Lower leg skin (tissue), 4 donors: ENCODE results near the gene FAM156B. TPM values are rescaled to one million over a fixed set of nuclear protein-coding genes. Genes with fewer than 3 reads are reported as not detected.
"Not testable (repeated sequence)": the region's sequence is repeated elsewhere in the genome, so short reads cannot be mapped to it uniquely, and the experiment has no call there.

Experiments used
- DNase-seq, 2 donors: peaks; one replicate each; pipeline ENCODE4 v3.0.0-alpha.2; 2019; ENCODE audit warnings: low spot score in 2 of 2
- H3K4me3 ChIP-seq: fragments of 200-600 bp; sonication (generic); 2 replicates; pipeline ENCODE4 v1.5.1; 2017; ENCODE audit warnings: mild to moderate bottlenecking, low read depth; ENCODE audit not compliant: poor library complexity, severe bottlenecking
- POLR2A ChIP-seq, 2 donors: fragments of 450-650 bp; IDR thresholded peaks; one replicate each; pipeline ENCODE4 v1.6.1; 2016 to 2017; ENCODE audit warnings: antibody characterized with exemption in 2 of 2, mild to moderate bottlenecking in 1 of 2, moderate library complexity in 1 of 2
- WGBS, 2 donors: methylation state at CpG; one replicate each; pipeline ENCODE4 v1.1.5; 2018; 5-methylcytosine and 5-hydroxymethylcytosine counted together
- intact Hi-C: fragments of 100-400 bp; cut with DNase I; formaldehyde crosslinking; loops from one replicate; pipeline ENCODE4 v1.15.0; 2023; ENCODE audit warnings: low total_unique reads
- total RNA-seq, 4 donors: library from RNA; depleted of rRNA; stranded (reverse); fragments of >200 nt; gene quantifications; one replicate each; pipeline ENCODE4 v1.1.0, GENCODE V29; 2016
- TF ChIP-seq, protein P1 (sequence below), 3 donors: fragments of 450-650 bp; IDR thresholded peaks; one replicate each; pipeline ENCODE4 v1.5.1; 2016; ENCODE audit warnings: antibody characterized with exemption in 3 of 3, mild to moderate bottlenecking in 3 of 3, moderate library complexity in 2 of 3

FAM156B gene
- total RNA-seq, 4 donors from 2014 or later = 42.6 to 50.9 (median 44.6) TPM

DNA sequence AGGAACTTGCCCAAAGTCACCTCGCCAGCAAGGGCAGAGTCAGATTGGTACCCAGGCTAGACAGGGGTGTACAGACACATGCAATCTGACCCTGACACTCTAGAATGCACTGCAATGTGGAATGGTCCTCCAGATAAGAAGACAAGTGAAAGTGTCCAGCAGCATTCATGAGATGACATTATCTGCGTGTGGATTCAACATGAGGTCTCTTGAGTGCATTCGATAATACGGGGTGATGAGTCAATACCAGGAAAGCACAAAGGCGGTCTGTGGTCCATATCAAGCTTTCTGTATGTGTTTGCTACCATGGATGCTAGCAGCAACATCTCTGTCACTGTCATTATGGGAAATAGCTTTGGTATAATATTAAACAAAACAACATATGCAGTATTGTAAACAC lies 22.5 kb upstream of the FAM156B start:
- 65 to 82% methylated on average over 5 of the region's 5 CpGs for WGBS, 2 donors
- DNase-seq = no peak
- no peak for TF ChIP-seq POLR2A (IDR thresholded peaks at IDR 0.05)
- TF ChIP-seq, protein P1, sequence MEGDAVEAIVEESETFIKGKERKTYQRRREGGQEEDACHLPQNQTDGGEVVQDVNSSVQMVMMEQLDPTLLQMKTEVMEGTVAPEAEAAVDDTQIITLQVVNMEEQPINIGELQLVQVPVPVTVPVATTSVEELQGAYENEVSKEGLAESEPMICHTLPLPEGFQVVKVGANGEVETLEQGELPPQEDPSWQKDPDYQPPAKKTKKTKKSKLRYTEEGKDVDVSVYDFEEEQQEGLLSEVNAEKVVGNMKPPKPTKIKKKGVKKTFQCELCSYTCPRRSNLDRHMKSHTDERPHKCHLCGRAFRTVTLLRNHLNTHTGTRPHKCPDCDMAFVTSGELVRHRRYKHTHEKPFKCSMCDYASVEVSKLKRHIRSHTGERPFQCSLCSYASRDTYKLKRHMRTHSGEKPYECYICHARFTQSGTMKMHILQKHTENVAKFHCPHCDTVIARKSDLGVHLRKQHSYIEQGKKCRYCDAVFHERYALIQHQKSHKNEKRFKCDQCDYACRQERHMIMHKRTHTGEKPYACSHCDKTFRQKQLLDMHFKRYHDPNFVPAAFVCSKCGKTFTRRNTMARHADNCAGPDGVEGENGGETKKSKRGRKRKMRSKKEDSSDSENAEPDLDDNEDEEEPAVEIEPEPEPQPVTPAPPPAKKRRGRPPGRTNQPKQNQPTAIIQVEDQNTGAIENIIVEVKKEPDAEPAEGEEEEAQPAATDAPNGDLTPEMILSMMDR (IDR thresholded peaks at IDR 0.05) = no peak
- no peak overlapping the region for H3K4me3 ChIP-seq
- intact Hi-C loops = no loop called here

DNA sequence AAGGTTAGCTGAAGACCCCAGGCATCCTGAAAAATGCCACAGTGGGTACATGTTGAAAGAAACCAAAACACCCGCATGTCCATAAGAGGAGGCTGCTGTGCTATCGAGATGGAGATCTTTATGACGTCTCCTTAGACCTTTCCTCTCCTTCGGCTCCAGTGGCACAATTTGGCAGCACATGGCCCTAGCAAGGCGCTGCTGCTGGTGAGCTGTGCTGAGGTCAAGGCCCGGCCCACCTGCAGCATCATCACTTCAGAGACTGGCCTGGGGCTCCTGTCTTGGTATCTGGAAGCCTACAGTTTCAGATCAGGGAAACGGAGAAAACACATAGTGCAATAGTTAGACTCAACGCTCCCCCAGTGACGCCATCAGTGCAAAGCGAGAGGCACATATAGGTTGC lies 21.7 kb upstream of the FAM156B start:
- intact Hi-C loops, H3K4me3 ChIP-seq, DNase-seq: not testable (repeated sequence)
- 82 to 86% methylated on average over 7 to 10 of the region's 10 CpGs for WGBS, 2 donors

DNA sequence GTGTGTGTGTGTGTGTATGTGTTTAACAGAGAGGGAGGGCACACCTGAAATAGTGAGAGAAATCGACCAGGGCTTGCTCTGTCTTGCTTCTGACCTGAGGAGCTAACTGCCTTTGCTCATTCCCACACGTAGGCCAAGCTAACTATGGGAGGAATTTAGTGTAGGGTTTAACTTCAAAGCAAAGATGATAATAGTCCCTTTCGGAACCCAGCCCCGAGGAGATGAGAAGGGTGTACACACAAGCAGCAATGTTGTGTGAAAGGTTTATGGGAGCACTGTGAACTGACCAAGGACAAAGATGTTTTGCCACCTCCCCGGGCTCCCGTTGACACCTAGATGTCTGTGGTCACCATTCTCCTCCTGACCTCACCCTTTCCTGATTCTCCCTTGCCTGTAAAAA lies 20.7 kb upstream of the FAM156B start:
- intact Hi-C loops, H3K4me3 ChIP-seq, DNase-seq: not testable (repeated sequence)
- 22 to 47% methylated on average over 6 of the region's 6 CpGs for WGBS, 2 donors

DNA sequence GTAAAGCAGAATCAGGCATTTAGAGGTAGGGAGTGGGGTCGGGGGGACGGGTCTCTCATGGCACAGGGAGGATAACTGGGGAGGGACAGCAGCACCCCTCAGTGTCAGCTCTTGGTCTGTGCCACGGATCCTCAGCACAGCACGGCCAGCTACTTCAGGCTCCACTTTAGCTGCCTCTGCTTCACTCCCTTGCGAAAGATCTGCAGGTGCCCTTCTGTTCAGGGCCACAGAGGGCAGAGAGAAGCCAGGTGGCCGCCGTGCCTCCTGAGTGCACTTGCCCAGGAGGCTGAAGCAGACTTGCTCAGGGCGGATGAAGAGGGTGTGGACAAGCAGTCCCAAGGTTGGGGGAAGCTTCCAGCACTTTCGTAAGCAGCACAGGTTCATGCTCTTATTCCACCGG lies 9.7 kb upstream of the FAM156B start:
- intact Hi-C loops, DNase-seq, H3K4me3 ChIP-seq: not testable (repeated sequence)
- no CpG with 5 or more reads among the region's 10 CpGs for WGBS, 2 donors

DNA sequence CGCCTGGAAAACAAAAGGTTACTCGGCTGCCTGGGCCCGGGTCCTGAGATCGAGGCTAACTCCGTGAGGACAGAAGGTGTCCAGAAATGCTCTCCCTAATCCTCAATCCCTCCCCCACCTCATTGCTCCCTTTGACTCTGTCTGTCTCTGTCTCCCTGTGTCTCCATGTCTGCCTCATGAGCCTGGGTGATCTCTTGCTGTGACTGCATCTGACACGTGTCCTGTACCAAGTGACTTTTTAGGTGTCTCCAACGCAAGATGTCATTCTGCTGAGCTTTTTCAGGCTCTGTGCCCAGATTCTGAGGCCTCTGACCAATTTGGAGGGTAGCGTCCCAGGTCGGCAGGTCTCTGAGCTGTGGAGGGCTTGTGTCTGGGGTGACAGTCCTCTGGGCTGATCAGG lies 9.0 kb upstream of the FAM156B start:
- intact Hi-C loops, H3K4me3 ChIP-seq, DNase-seq: not testable (repeated sequence)
- WGBS, 2 donors = no CpG with 5 or more reads among the region's 9 CpGs

DNA sequence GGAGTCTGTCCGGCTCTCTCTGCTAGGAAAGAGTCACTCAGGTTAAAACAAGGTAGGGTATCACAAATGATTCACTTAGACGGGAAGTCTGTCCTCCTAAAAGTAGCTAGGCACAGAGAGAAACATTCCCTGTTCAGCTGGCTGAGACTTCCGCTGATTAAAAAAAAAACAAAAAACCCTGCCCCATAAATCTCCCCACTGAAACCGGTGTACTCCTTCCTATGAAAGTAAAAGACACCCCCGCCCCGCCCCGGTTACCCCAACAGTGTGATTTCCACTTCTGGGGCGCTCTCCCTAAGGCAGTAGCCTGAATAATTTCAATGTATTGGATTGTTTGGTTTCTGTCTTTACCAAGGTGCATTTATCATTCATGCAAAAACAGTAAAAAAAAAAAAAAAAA lies 692 bp upstream of the FAM156B start:
- WGBS, 2 donors = no CpG with 5 or more reads among the region's 8 CpGs
- H3K4me3 ChIP-seq, intact Hi-C loops, DNase-seq: not testable (repeated sequence)

DNA sequence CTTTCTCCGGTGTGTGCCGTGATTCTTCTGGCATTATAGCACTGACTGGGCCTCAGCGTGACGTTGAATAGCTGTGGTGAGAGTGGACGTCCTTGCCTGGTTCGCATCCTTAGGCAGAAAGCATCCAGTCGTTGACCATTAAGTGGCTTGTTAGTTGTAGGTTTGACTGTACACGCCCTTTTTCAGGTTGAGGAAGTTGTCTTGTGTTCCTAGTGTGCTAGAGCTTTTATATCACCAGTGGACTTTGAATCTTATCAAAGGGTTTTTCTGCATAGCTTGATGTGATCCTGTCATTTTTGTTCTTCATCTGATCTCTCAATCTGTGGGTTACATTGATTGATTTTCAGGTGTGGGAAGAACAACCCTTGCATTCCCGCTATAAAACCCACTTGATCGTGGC lies 8.4 kb downstream of the FAM156B start:
- DNase-seq, intact Hi-C loops: not testable (repeated sequence)
- no CpG with 5 or more reads among the region's 10 CpGs for WGBS, 2 donors

DNA sequence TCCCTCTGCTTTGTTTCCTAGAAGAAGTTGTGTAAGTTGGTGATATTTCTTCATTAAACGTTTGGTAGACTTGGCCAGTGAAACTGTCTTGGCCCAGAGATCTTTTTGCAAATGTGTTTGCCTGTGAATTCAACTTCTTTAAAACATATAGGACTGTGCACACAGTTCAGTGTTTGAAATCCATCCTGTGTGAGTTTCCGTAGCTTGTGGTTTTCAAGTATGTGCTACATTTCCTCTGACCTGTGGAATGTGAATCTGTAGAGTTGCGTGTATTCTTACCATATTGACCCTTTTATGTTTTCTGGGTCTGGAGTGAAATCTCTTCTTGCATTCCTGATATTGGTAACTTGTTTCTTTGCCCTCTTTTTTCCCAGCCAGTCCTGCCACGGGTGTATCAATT lies 8.9 kb downstream of the FAM156B start:
- DNase-seq, H3K4me3 ChIP-seq, intact Hi-C loops: not testable (repeated sequence)
- WGBS, 2 donors = no CpG with 5 or more reads among the region's 4 CpGs

More for the DNA sequence above, 8.4 kb downstream of the FAM156B start:
- not testable (repeated sequence) for H3K4me3 ChIP-seq

DNA sequence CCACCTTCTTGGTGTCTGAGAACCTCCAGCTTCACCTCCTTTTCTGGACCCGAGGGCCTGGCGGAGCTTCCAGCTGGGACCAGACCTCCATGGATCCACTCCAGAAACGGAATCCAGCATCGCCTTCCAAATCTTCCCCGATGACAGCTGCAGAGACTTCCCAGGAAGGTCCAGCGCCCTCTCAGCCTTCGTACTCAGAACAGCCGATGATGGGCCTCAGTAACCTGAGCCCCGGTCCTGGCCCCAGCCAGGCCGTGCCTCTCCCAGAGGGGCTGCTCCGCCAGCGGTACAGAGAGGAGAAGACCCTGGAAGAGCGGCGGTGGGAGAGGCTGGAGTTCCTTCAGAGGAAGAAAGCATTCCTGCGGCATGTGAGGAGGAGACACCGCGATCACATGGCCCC lies 10.0 kb downstream of the FAM156B start:
- H3K4me3 ChIP-seq, DNase-seq, intact Hi-C loops: not testable (repeated sequence)
- no CpG with 5 or more reads among the region's 17 CpGs for WGBS, 2 donors

DNA sequence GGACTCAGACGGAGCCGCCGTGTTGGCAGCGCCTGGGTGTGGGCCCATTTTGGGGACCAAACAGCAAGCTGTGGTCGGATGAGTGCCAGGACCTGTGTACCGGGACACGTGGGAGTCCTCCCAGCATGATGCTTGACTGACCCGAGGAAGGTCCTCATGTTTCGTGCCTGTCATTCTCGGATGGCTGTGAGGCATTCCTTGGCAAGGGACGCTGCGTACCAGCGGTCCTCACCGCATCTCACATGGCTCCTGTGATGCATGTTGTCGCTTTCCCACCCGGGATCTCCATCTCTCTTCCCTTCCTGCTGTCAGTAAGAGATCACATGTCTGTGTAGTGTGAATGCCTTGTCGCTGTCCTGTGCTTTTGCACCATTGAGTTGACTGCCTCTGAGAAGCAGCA lies 10.8 kb downstream of the FAM156B start:
- no CpG with 5 or more reads among the region's 17 CpGs for WGBS, 2 donors
- DNase-seq, H3K4me3 ChIP-seq, intact Hi-C loops: not testable (repeated sequence)

DNA sequence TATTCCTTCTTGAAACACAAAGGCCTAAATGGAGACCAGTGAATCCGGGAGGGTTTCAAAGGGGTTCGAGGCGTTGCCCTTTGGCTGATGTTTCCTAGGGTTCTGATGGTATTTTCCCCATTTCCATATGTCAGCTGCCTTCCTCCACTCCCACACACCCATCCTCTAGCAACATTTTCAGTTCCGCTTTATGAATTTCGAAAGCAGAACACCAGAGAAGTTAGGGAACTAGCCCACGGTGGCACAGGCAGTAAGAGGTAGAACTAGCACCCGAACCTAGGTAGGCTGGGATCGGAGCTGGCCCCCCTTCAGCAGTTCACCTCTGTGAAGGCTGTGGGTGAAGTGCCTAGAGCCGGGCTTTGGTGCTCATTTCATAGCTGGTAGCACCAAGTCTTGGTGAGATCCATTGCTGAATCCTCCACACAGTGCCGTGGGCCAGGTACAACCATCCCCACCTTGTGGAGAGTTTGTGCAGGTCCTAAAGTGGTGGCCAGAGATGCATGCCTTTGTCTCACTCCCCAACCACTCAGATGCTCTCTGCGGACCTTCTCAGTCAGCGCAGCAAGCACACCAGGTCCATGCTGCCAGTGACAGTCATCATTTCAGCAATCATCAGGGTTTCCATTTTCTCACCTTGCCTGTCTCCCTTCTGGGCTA lies 12.3 kb downstream of the FAM156B start:
- intact Hi-C loops, H3K4me3 ChIP-seq, DNase-seq: not testable (repeated sequence)
- WGBS, 2 donors = no CpG with 5 or more reads among the region's 12 CpGs

DNA sequence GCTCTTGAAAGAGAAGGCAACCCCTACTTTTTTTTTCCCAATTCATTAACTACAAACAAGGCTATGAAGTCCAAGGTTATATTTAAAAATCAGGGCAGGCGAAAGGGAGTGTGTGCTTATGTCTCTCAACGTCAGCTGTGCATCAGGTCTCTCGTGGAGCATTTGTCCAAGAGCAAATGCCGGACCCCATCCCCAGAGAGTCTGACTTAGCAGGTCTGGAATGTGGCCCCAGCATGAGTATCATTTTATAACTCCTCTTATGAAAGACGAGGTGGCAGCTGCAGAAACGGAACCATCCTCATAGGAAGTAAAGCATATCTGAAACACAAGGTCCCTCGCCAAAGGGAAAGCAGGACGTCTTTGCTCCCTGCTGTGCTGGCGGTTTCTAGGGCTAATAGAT lies 16.6 kb downstream of the FAM156B start:
- intact Hi-C loops, DNase-seq, H3K4me3 ChIP-seq: not testable (repeated sequence)
- WGBS, 2 donors = no CpG with 5 or more reads among the region's 9 CpGs

DNA sequence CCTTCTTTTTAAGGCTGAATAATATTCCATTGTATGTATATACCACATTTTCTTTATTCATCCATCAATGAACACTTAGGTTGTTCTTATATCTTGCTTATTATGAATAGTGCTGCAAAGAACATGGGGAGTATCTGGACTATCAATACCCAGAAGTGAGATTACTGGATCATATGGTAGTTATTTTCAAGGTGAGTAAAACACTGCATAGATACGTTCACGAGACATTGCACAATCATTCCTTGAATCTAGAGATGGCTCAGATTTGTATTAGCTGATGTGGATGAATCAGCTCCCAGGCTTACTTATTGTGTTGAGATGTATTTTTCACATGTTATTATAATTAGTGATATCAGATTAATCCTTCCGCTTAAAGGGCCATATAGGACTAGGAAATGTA lies 17.6 kb downstream of the FAM156B start:
- H3K4me3 ChIP-seq, DNase-seq, intact Hi-C loops: not testable (repeated sequence)
- no CpG with 5 or more reads among the region's 3 CpGs for WGBS, 2 donors
